Germinal center (tissue), 1 donor: Measurements from ENCODE around the gene CYS1.

Source experiments
- DNase-seq: peaks from one replicate; pipeline ENCODE4 v3.0.0; 2012; ENCODE audit warnings: mixed read lengths, low spot score

Gene CYS1

DNA sequence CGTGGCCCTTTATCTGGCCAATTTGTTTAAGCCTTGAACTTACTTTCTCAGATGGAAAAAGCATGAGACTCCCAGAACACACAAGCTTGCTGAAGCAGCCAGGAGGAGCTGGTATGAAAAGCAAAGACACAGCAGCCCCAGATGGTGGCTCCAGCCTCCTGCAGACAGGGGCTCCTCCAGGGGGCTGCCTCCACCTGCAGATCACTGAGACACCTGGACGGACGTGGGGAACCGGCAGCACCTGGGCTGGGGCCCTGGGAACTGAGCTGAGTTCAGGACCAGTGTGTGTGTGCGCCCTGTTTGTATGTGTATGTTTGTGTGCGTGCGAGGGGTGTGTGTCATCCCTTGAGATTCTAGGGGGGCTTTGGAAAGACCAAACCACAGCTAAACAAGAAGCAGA, 8.6 kb downstream of the CYS1 start:
- DNase-seq, result no peak

DNA sequence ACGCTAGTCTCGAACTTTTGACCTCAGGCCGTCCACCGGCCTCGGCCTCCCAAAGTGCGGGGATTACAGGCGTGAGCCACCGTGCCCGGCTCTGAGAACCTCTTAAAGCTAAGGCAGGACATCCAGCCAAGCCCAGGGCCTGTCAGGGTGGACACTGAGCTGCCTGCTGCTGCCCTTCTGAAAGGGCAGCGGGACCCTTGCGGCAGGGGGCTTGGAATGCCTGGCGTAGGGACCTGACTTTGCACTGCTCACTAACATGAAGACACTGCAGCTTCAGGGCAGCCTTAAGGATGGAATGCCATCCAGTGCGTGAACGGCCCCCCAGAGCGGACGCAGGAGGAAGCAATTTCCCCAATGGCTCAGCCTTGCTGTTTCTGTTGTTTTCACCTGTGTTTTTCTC, 9.0 kb downstream of the CYS1 start:
- DNase-seq, result no peak

DNA sequence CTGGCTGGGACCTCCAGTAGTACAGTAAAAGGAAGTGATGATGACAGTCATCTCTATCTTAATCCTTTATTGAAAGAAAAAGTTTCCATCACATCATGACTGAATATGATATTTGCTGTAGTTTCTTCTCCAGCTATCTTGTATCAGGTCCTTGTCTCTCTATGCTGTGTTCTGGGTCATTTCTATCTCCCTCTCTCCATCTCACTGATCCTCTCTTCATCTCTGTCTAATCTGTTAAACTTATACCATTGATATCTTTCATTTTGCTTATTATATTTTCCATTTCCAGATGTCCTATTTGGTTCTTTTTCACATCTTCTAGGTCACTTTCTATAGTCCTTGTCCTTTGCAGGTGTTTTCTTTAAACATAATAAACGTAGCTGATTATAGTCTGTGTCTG, 12.3 kb downstream of the CYS1 start:
- DNase-seq, result no peak

DNA sequence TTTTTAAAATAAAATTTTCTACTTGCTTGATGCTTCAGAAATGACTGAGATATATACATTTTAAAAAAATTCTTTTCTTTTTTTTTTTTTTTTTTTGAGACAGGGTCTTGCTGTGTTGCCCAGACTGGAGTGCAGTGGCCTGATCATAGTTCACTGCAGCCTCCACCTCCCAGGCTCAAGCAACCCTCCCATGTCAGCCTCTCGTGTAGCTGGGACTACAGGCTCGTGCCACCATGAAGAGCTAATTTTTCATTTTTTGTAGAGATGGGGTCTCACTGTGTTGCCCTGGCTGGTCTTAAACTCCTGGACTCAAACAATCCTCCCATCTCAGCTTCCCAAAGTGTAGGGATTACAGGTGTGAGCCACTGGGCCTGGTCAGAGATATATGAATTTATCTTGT, 12.9 kb downstream of the CYS1 start:
- DNase-seq, result no peak

DNA sequence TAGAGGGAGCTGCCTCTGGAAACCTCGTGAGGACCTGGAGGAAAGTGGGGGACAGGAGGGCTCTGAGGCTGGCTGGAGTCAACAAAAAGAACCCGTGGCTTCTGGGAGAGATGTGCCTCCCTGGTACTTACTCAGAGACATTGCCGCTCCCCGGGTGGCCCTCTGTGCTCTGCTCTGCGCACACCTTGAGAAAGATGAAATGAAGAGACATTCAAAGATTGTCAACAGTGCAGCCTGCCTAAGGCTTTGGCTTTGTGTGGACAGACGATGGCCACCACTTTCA, 14.5 kb downstream of the CYS1 start:
- DNase-seq, result no peak

DNA sequence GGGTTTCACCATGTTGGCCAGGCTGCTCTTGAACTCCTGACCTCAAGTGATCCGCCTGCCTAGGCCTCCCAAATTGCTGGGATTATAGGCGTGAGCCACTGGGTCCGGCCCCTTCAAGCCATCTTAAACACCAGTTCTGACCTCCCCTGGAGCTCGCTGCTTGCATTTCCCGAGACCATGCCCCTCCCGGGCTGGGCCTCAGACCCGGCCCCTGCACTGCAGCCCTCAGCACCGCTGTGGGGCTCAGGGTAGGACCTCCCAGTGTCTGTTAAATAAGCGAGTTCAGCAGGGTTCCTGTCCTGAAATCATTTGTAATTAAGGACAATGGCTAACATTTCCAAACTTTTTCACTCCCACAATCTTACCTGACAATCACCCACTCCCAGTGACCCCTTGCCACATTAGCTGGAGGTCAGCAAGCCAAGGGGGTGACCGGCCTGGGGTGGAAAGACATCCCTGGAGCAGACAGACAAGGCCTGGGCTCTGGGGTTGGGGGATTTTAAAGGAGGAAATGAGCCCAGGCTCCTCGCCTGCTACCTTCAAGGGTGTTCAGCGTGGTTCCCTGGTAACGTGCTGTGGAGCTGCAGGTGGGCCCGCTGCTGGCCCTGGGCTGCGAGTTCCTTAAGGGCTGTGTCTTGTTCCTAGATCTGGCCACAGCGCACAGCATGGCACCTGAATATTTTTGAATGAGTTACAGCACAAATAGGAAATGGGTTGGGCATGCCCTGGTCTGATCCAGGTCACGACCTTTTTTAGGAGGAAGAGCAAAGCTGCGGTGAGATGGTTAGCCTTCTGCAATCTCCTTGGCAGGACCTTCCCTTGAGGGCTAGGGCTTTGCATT, 15.1 kb downstream of the CYS1 start:
- no peak for DNase-seq

DNA sequence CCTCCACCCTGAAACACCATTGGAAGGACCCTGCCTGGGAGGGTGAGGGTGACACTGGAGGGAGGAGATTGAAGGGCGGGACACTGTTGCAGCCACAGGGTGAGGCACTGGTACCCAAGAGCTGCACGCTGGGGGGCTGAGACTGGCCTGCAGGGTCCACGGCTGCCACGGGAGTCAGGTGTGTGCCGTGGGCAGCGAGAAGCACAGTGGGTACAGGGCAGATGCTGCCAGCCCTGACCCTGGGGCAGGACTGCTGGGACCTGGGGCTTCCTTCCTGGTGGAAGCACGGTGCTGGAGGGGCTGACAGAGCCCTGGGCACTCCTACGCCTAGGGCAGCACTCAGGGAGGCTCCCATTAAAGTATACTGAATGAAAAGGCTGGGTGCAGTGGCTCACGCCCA, 16.6 kb downstream of the CYS1 start:
- no peak for DNase-seq

DNA sequence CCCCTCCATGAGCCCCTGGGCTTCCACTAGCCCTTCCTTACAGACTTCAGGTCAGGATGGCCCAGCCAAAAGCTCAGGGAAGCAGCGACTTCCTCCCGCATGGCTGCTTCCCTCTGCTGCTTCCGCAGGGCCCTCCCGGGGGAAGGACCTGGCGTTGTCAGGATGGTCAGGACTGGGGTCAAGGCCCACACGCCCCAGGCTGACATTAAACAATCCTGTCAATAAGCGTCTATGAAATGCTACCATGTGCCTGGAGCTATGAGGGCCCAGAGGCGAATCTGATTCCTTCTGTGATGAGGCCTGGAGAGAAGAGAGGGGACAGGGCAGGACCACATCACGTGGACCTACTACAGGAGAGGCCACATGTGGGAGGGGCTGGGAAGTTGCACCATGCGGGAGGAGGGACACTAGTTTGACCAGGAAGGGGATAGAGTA, 17.3 kb downstream of the CYS1 start:
- no peak for DNase-seq

DNA sequence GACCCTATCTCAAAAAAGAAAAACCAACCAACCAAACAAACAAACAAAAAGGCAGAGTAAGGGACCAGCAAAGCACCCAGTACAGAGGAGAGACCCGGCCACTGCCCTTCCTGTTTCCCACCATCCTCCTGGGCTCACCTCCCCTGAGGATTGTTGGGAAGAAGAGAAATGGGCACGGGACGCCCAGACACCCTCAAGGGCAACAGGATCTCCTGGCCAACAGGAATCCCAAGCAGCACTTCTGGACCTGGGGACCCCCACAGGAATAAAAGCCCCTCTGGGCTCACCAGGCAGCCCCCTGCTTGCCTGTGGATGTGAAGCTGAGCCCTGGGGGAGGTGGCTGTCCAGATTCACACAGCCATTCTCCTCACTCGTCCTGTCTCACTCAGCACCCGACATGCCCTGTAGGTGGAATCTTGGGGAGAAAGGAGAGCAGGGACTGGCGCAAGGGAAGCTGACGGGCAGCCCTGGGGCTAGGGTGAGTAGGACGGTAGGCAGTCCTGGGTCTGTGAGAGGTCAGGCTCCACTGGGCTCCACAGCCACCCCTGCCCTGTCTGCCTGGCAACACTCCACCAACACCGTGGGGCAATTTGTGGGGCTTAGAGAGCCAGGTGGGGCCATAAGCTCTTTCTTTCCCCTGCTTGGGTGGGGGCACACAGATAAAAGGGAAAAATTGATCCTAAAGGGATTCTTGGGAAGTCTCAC, 18.8 kb downstream of the CYS1 start:
- no peak for DNase-seq

DNA sequence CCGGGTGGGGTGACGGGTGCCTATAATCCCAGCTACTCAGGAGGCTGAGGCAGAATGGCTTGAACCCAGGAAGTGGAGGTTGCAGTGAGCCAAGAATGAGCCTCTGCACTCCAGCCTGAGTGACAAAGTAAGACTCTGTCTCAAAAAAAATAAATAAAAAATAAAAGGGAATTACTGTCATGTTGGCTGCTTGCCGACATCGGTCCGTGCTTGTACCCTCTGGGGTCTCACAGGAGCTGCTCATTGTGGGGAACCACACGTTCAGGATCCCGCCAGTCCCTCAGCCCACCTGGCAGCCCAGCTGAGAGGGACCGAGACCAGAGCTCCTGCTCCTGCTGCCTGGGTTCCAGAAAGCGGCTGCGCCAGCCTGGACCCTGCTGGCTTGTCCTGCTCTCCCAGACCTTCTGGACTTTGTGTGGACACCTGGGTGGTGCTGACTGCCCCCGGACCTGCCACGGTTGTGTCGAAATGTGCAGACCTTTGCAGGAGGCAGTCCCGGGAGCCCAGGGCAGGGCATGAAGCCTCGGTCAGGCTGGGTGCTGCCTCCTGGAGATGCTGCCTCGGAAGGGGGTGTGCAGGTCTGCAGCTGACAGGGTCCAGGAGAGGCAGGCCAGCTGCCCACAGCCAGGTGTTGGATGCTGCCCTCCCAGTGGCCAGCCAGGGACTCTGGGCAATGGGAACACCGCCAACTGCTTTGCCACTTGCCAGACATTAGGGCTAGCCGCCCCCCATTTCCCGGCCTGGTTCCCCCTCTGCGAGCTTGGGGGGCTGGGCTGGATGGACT, 20.5 kb downstream of the CYS1 start:
- DNase-seq, result no peak

DNA sequence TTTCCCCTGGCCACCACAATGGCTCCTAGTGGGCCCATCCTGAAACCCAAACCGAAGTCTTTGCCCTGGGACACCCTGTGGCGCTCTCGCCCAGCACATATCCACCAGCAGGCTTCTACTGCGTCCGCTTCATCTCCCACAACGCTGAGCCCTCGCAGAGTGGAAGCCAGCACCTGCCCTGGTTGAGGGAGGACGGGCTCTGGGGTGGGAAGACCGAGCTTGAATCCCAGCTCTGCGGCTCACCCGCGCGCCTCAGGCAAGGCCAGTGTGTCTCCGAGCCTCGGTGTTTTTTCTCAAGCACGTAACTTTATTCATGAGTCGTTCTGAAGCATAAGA, 21.2 kb downstream of the CYS1 start:
- no peak for DNase-seq

DNA sequence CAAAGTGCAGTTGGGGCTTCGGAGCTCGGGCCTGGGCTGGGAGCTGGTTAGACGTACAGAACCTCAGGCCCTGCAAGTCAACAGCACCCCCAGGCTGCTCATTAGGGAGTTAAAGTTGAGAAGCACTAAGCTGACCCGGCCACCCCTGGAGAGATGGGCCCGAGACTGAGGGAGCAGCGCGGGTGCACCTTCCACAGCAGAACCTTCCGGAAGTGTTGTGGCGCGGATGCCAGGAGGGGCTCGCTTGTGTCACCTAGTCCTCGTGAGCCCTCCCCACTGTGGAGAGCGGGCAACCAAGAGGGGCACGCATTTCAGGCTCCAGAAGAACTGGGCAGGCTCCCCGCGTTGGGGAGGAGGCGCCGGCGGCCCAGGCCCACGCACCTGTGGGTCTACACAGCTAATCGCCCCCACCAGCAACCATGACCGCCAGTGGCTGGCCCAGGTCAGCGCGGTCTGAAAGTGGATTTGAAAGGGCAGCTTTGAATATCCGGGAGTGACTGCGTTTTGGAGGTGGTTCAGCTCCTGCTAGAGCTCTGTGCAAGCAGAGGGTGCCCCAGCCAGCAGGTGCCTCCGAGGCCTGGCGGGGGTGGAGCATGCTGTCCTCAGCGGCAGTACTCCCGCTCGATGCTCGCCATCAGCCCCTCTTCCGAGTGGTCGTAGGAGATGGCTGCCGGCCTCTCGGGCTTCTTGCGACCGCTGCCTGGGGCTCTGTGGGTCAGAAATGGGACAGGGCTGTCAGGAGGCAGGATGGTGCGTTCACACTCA, 21.8 kb downstream of the CYS1 start:
- DNase-seq, result no peak

DNA sequence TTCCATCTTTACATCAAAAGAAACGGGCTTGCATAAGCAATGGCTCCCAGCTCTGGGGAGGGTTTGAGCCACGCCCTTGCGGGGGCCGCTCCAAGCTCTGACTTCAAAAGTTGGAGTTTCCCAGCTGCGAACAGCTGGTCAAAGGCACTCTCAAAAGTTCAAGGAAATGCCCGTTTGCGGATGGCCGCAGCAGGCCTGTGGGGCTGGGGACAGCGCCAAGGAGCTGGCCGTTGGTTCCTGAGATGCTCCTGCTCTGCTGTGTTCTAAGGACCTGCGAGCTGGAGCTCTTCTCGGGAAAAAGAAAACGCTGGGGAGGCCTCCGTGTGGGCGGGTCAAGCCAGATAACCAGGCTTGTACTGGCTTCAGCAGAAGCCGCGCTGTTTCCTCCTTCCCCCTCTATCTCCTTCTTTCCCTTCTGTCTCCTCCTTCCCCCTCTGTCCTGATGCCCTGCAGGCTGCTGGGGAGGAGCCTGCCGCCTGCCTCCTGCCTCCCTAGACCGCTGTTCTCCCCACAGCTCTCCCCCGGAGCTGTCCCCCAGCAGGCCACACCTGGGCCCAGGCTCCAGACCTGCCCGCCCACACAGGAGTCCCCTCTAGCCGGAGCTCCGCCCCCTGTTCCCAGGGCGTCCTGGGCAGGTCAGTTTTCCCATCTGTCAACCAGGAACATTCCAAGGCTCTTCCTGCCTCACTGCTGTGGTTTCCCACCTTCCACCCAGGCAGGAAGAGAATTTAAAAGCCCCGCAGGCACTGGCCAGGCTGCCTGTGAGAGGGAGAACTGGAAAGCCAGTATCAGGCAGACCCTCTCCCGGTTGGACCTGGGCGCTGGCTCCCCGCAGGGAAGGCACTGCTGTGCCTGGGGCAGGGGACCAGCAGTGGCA, 22.7 kb downstream of the CYS1 start:
- DNase-seq, result no peak

DNA sequence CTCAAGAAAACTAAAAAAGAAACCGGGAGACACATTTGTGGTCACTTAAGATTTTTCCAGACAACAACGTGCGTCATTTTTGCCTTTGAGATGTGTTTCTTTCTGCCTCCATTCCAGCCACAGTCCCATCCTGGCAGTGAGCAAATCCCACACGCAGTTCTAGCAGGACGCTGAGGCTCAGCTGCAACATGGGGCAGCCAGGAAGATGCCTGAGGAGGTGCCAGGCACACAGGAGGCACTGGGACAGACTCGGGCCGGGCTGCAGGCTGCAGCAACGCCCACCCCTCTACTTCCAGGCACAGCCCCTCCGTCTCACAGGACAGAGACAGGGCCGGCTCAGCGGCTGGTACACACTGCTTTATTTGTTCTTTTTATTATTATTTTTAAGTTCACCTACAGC, 23.8 kb downstream of the CYS1 start:
- no peak for DNase-seq

DNA sequence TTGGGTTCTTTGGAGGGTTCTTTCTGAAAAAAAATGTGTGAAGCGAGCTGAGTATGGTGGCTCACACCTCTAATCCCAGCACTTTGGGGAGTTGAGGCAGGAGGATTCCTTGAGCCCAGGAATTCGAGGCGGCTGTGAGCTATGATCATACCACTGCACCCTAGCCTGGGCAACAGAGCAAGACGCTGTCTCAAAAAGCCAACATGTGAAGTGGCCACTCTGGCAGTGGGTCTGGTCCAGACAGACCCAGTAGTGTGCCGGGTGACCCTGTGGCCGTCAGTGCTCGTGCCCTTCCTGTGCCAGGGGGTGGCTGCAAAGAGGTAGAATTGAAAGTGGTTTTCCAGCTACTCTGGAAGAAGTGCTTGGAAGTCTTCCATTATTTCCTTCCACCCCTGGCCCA, 25.2 kb downstream of the CYS1 start:
- no peak for DNase-seq

DNA sequence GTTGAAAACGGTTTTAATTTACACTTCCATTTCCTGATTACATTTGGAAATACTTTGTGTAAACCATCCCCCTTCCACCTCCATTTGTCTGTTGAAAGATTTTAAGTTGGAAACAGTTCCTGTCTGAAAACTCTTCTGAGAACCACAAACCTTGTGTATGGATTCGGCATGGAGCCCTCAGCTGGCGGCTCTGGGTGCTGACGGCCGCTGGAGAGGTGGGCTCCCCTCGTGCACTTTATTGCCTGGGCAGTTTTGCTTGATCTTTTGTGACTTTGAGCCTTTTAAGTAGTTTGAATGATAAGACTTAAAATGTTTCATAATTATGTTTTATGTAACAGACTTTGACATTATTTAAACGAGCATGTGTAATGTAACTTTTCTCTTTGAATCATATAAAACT, 25.8 kb downstream of the CYS1 start:
- DNase-seq, result no peak

DNA sequence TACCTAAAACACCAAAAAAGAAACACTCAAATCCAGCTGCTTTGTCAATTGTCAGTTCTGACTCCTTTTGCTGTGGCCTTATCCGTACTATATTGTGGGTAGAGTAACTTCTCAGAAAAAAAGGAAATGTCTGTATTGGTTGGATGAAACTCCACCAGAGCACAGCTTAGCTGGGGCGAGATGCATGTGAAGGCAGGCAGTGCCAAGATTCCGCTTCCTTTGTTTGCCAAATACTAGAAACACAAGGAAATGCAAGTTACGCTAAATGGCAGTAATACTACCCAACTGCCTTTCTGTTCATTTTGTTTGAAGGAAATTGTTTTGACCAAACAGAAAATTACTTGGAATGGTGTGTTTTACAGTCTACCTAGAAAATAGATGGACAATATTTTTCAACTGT, 26.9 kb downstream of the CYS1 start:
- no peak for DNase-seq

DNA sequence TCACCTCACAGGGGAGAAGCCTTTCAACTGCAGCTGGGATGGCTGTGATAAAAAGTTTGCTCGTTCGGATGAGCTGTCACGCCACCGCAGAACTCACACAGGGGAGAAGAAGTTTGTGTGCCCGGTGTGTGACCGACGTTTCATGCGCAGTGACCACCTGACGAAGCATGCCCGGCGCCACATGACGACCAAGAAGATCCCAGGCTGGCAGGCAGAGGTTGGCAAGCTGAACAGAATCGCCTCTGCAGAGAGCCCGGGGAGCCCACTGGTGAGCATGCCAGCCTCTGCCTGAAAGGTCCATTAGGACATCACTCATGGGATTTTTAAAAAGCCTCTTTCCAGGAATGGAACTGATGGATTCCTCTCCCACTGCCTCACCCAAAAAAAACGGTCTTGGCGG, 28.0 kb downstream of the CYS1 start:
- DNase-seq, result no peak

DNA sequence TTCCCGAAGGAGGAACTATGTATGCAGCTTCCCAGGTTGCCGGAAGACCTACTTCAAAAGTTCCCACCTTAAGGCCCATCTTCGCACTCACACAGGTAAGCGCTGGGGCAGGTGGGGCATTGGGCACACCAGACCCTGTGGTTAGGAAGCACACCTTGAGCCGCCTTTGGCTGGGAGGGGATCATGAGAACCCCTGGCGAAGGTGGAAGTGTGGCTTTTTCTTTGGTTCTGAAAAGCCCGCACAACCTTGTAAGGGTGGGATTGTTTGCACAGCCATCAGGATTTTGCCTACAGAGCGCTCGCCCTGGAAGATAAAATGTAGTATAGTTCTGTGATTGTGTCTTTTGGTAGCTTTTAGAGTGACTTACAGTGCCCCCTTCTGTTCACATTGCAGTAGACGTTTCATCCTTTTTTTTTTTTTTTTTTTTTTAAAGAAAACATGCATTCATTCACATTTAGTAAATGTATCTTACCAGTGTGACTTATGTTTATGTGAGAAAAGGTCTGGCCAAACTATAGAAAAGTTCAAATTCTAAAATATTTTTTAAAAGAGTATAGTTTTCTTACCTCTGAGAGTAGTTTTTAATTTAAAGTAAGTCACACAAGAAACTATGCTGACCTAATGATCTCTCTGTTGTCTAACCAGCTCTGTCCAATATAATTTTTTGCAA, 31.6 kb downstream of the CYS1 start:
- peak; percentile 55 for DNase-seq

DNA sequence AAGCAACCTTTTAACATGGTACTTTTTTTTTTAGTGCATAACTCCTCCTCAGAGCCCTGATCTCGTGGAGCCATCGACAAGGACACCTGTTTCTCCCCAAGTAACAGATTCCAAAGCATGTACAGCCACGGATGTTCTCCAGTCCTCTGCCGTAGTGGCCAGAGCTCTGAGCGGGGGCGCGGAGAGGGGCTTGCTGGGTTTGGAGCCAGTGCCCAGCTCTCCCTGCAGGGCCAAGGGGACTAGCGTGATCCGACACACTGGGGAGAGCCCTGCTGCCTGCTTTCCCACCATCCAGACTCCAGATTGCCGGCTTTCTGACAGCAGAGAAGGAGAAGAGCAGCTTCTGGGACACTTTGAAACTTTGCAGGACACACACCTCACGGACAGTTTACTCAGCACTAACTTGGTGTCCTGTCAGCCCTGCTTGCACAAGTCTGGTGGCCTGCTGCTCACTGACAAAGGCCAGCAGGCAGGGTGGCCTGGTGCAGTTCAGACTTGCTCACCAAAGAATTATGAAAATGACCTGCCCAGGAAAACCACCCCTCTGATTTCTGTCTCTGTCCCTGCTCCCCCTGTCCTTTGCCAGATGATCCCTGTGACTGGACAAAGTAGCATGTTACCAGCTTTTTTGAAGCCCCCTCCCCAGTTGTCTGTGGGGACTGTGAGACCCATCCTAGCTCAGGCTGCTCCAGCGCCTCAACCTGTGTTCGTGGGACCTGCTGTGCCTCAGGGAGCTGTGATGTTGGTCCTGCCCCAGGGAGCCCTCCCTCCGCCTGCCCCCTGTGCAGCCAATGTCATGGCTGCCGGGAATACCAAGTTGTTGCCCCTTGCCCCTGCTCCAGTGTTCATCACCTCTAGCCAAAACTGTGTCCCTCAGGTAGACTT, 32.4 kb downstream of the CYS1 start:
- DNase-seq, result no peak
